Glomerular endothelial cell (primary cell): ENCODE results near the gene HAVCR2. TPM values are rescaled to one million over a fixed set of nuclear protein-coding genes. Genes with fewer than 3 reads are reported as not detected.

Source experiments
- DNase-seq: peaks from one replicate; pipeline ENCODE4 v3.0.0-alpha.2; 2011; ENCODE audit warnings: low read depth, low spot score; ENCODE audit errors: extremely low read depth
- total RNA-seq: library from RNA; depleted of rRNA; stranded (reverse); fragments of >200 nt; gene quantifications from 2 replicates; pipeline ENCODE4 v1.2.3, GENCODE V29; 2015

The HAVCR2 gene
- not detected in 2 replicates for total RNA-seq

DNA sequence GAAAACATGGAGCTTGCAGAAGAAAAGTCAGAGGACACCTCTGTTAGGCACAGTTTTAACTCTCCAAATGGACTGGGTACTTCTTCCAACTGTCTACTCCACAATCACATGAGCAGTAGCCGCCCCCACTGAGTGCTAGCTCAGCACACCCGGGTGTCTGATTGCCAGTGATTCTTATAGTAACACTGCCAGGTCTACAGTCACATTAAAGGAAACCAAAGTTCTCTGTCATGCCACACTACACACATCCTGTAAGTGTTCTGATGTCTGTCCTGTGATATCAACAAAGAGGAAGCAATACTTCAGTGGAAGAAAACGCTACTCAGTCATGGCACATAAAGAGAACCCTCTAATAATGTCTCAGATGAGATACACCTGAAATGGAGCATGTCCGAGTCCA, at the start of gene HAVCR2:
Gene HAVCR2, minus strand, starts transcription at position 69 of the 400 bp plus-strand sequence. Its CDS starts 61 bp downstream, at position 8.
- DNase-seq: no peak

DNA sequence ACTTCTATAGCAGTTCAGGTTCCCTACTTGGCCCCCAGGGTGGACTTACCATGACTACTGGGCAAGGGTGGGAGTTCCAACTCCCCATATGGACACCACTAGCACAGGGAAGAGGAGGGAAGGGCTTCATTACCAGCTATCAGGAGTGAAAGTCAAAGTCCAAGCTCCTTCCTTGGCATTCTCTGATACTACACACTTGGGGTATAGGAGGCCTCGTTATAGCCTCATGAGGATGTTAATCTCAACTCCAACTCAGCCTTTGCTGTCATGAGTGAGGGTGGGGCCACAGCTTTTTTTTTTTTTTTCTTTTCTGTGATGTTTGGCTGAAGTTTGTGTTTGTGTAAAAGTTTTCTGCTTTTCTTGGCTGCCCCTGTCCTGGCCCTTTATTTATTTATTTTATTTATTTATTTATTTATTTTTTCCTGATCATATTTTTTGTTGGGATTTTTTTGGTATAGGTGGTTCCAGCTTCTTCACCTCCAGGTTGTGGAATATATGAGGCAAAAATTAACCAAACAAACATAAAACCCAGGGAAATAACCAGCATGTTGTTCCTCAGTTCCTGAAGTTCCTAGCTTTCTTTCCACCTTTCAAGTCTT, 48.5 kb upstream of the HAVCR2 start:
- DNase-seq: no peak

DNA sequence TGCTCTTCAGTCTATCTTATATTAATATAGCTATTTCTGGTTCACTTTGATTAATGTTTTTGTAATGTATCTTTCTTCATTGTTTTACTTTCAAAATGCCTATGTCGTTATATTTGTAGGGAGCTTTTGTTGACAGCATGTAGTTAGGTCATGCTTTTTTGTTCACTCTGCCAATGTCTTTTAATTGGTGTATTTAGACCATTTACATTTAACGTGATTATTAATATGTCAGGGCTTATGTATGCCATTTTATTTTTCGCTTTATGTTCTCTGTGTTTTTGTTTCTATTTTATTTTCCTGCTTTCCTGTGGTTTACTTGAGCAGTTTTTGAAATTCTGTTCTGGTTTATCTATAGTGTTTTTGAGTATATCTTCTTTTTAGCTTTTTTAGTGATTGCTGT, 46.5 kb upstream of the HAVCR2 start:
- no peak for DNase-seq

DNA sequence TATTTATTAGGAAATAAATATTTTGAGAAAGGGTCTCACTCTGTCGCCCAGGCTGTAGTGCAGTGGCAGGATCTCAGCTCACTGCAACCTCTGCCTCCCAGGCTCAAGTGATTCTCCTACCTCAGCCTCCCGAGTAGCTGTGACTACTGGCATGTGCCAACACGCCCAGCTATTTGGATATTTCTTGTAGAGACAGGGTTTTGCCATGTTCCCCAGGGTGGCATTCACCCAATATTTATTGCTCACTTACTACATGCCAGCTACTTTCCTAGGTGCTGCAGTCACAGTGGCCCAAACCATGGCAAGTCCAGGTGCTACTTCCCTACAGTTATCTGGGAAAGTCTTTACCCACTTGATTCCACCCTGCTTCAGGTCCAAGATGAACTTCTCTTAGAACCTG, 42.2 kb upstream of the HAVCR2 start:
- no peak for DNase-seq

DNA sequence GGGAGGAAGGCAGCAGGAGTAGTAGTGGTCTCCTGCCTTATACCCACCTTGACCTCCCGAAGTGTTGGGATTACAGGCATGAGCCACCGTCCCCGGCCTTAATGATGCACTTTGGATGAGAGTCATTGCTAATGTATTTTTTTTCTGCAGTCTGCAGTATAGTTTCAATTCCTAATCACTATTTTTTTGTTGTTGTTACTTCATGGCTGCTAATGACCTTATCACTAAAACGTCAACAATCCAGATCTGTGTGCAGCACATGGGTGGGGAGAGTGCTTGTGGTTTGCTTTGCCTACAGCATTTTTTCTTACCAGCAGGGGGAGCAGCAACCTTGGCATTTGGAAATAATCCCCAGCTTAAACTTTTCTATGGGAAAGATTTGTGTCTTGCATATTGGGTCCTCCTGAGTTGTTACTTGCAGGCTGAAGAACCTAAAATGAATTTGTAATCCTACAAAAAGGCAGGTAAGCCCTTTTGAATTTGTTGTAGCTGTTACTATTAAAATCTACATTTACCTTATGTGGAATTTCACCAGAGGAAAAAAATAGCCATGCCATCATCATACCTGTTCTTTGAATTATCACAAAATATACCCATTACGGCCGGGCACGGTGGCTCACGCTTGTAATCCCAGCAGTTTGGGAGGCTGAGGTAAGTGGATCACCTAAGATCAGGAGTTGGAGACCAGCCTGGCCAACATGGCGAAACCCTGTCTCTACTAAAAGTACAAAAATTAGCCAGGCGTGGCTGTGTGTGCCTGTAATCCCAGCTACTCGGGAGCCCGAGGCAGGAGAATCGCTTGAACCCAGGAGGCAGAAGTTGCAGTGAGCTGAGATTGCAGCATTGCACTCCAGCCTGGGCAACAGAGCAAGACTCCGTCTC, 40.1 kb upstream of the HAVCR2 start:
- peak; percentile 29 for DNase-seq

DNA sequence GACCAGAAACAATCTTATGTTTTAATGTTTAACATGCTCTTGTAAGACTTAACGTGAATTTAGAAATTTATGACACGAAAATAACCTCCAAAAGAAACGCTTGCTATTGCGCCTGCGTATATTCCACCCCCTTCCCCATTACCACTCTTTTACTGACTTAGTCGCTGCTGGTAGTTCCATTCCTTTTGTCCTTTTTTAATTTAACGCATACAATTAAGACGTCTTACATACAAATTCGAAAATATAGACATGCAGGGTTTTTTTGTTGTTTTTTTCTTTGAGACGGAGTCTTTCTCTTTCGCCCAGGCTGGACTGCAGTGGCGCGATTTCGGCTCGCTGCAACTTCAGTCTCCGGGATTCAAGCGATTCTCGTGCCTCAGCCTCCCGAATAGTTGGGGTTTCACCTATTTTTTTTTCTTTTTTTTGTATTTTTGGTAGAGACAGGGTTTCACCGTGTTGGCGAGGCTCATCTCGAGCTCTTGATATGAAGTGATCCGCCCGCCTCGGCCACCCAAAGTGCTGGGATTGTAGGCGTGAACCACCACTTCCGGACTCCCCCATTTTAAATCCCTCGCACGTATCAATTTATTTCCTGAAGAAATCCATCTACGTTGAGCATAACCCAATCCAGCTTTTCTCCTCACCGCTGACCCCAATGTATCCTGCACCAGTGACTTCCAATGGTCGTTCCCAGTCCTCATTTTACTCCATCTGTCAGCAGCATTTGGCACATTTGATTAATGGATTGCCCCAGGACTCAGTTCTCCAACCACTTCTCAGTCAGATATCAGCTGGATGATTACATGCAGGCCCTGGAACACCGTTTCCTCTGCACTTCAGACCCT, 34.5 kb upstream of the HAVCR2 start:
- peak; percentile 2 for DNase-seq

DNA sequence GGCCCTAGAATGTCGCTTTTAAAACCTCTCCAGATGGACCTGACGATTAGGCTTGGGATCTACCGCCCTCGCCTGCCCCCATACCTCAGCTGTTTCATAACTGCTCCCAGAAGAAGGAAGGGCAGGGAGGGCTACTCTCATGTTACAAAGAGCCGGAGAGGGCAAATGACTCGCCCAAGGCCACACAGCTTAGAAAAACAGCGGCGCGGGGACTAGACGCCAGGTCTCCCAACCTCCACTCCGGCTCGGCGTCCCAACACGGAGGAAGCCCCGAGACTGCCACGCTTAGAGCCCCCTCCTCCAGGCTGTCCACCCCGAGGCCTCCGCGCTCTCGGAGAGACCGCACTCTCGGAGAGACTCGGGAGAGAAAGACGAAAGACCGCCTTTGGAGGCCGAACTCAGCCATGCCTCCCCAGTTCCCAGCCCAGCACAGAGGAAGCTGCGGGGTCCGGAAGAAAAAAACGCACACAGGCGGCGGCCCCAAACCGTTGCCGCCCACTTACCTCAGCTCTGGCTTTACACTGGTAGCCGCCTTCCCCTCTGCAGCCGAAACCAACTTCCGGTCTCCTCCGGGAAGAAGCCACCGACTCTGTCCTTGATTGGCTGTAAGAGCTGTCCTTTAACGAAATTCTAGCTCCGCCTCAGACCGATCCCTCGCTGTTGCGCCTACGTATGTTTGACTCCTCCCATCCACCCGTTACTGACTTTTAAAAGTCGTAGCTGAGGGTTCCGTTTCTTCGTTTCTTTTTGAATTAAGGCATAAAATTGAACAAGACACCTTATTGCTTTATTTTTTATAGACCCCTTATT, 33.7 kb upstream of the HAVCR2 start, which contains the start of gene MED7:
Gene MED7, minus strand, starts transcription at position 549 of the 810 bp plus-strand sequence. CDS start 3,434 bp downstream, outside the sequence.
- peak; percentile 100 for DNase-seq

DNA sequence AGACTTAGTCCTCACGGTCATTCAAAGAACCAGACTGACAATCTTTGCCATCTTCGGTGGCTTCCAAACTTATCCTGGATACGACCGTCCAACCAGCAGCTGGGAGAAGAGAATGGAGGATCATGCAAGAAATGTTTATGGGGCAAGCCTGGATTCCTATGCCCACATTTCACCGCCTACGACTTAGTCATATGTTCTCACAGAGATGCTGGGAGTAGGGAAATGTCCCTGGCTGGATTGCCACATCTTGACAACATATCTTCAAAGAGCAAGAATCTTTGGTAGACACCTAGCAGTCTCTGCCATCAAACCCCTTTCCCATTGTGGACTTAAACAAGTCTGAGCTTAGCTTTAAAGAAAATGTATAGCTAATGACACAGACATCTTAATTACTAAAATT, 28.8 kb upstream of the HAVCR2 start:
- no peak for DNase-seq

DNA sequence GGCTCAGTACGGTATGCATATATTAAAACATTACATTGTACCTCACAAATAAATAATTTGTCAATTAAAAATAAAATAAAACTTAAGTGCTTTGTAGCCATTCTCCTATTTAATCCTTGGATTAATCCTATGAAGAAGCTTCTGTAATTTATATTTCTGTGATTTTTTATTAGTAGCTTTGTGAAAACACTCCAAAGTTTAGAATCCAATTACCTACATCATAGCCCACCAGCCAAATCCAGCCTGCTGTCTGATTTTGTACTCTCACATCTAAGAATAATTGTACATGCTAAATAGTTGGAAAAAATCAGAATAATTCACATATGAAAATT, 23.4 kb upstream of the HAVCR2 start:
- no peak for DNase-seq

DNA sequence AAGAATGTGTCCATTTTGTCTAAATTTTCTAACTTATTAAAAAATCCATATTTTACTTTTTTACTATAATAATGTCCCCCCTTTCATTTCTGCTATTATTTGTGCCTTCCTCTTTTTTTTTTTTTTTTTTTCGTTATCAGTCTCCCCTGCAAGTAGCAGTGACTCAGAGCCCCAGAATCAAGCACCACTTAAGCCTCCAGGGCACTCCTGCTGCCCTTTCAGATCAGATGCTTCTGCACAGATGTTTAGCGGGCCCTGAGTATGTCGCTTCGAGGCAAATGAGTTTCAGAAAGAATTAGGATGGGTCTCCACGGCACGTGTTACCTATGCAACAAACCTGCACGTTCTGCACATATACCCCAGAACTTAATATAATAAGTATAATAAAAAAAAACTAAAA, 22.1 kb upstream of the HAVCR2 start:
- no peak for DNase-seq

DNA sequence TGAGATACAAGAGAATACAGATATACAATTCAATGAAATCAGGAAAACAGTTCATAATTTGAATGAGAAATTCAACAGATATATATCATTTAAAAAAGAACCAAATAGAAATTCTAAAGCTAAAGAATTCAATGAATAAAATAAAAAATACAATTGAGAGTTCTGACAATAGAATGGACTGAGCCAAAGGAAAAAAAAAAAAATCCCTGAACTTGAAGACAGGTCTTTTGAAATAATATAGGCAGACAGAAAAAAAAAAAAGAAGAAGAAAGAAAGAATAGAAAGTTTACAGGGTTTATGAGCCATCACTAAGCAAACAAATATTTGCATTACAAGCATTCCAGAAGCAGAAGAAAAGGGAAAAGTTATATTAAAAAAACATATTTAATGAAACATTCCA, 12.9 kb upstream of the HAVCR2 start:
- no peak for DNase-seq

DNA sequence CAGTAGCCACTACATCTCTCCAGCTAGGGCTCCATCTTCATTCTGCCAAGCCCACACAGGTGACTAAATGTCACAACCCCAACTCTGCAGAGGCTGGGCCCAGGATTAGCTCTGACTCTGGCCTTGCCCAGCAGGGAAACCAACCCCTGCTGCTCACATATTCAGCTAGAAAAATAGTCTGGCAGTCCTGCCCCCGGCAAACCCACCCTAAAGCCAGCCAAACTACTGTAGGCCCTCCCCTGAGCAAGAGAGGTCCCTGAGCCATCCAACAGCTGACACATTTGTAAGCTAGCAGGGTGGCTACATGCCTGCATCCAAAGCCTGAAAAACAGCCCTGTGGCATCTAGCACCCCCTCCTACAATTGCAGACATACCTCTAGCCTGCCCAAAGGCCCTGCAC, 11.3 kb upstream of the HAVCR2 start:
- DNase-seq: no peak

DNA sequence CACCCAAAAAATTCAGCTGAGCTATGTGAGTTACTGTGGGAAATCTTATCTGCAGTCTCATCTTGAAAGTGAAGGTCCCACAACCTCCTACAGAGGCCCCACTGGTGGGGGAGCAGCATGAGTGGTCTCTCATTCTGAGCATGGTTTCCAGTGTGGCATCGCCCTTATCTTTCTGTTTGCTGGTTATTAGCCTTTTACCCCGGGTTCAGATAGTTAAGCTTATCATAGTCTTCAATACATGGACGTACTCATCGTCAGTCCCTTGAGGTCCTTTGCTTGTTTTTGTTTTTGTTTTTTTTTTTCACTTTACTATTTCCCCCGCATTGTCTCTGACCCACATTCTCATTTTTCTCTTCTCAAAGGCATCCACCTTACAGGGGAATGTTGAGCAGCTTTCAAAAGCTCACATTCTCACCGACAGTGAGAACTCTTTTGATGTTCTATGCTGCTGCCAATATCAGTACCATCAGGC, 7.7 kb upstream of the HAVCR2 start:
- no peak for DNase-seq

DNA sequence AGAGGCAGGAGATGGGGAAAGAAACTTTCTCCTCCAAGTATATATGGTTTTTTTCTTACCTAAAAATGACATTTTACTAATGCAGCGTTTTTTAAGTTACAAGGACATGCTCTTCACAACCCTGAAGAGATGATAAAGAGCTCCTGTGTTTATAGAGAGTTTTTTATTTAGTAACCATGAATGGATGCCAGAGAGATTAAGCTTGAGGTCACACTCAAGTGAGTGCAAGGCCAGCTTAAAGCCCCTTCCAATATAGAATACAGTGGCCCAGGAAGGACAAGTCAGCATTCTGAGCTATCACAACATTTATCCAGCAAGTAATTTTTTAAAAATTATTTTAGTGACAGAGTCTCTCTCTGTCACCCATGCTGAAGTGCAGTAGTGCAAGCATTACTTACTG, 6.7 kb upstream of the HAVCR2 start:
- DNase-seq: no peak

DNA sequence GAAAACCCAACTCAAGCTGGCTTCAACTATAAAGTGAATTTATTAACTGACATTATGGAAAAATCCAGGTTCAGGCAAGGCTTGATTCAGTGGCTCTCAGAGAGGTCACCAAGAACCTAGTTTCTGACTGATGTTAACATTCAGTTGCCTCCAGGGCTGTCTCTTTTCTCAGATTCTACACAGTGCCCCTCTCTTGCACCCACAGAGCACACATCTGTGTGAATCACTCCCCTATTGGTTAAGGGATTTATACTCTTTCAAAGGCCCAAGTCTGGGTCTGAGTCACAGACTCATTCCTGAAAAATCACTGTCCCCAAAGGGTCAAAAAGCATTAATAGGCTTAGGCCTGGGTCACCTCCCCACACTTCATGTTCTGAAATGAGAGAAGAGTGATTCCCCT, 6.2 kb upstream of the HAVCR2 start:
- no peak for DNase-seq

DNA sequence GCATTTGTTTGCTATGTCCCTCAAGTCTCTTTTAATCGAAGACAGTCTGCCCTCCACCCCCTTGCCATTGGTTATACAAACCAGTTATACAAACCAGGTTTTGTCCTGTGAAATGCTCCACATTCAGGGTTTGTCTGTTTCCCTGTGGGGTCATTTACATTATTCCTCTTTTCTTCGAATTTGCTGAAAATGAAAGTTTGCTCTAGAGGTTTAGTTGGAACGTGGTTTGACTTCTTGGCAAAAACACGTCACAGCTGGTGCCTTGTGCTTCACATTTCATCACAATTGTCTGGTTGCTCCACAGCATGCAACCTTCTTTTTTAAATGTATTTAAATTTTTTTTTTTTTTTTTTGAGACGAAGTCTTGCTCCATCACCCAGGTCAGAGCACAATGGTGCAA, 4.2 kb upstream of the HAVCR2 start:
- no peak for DNase-seq

DNA sequence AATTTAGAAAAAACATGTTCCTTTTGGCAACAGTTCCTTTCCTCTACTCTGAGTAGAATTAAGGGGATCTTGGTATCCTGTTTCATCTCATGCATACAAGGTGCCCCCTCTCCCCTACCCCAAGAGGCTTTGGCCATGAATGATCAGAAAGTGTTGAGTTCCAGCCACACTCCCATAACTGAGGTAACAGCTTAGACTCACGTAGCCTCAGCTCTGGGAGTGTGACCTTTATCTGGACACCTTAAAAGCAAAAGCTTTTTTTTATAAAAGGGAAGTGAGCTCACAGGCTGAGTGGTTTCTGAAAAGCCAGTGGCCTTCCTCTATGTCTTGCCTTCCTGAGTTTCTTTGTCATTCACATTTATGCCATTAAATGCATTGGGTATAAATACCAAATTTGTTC, 900 bp upstream of the HAVCR2 start:
- no peak for DNase-seq

DNA sequence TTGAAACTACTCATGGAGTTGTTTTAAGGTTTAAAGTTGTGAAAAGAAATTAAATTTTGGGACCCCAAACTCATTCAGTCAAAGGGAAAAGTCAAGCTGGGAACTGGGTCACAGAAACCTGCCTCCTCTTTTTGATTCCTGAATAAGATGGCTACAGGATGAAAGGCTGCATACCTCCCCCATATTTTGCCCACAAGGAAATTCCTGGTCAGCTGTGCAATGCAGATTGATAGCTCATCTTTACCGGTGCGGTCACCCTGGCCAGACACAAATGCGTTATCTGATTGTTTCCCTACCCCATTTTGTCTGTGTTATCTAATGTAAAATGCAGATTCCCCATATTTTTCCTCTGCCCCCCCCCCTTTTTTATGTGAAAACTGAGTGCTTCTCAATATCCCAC, 1.3 kb downstream of the HAVCR2 start:
- no peak for DNase-seq

DNA sequence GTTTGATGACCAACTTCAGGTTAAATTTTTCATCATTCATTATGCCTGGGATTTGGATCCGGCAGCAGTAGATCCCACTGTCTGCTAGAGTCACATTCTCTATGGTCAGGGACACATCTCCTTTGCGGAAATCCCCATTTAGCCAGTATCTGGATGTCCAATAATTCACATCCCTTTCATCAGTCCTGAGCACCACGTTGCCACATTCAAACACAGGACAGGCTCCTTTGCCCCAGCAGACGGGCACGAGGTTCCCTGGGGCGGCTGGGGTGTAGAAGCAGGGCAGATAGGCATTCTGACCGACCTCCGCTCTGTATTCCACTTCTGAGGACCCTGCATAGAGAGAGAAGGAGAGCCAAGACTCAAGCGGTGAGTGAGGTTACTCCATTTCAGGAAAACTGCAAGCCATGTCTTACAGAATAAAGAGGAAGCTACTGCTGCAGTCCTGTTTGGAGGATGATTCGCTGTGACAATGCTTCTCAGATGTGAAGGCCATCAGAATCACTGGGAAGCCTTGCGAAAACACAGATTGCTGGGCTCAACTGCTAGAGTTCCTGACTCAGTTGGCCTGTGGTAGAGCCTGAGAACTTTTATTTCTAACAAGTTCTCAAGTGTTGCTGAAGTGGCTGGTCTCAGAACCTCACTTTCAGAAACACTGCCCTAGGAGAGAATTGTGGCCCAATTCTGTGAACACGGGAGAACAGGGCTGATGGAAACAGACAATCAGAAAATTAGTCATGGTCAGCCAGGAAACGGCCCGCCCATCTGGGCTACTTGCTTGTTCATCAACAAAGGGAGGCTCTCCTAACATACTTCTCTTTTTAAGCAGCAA, 2.0 kb downstream of the HAVCR2 start:
- no peak for DNase-seq
